Mammary epithelial cell (primary cell): ENCODE measurements around the gene NELFE.

Experiments used
- CTCF ChIP-seq, 2 donors: IDR thresholded peaks in 1 of 2; conservative IDR thresholded peaks in 1 of 2; 2 replicates each; pipeline ENCODE4 v1.5.1; 2011 to 2012; ENCODE audit warnings: inconsistent platforms in 2 of 2, low read length in 2 of 2, mild to moderate bottlenecking in 2 of 2, control low read depth in 1 of 2, low read depth in 1 of 2; ENCODE audit not compliant: insufficient read depth in 1 of 2; ENCODE audit errors: extremely low read depth in 1 of 2
- EZH2 ChIP-seq: IDR thresholded peaks from 2 replicates; pipeline ENCODE4 v1.6.1; 2012; ENCODE audit warnings: low read length, inconsistent platforms, borderline replicate concordance

GRCh38 chr6:31958412-31958740 is 395 bp downstream of the NELFE start:
- no peak for TF ChIP-seq CTCF (conservative IDR thresholded peaks at IDR 0.05 in 1 of 2, IDR thresholded peaks at IDR 0.05 in 1 of 2; ENCODE audit: extremely low read depth in 1 of 2, insufficient read depth in 1 of 2, low read depth in 1 of 2, low read length in 2 of 2)
- no peak for TF ChIP-seq EZH2
